GM18519 (cell line): ENCODE results near the gene STK32C.
"Not testable (repeated sequence)": the region's sequence is repeated elsewhere in the genome, so short reads cannot be mapped to it uniquely, and the experiment has no call there.

Source experiments
- ATAC-seq: cut with Tn5 transposase; IDR thresholded peaks from one replicate; pipeline ENCODE4 v1.9.1; 2021; ENCODE audit warnings: mild to moderate bottlenecking, moderate library complexity; ENCODE audit not compliant: unreplicated experiment, low FRiP score

STK32C gene

GRCh38 chr10:132160834-132161622 is 146.7 kb downstream of the STK32C start:
- not testable (repeated sequence) for ATAC-seq

- ATAC-seq: not testable (repeated sequence)
These were observed 147.5 kb downstream of the STK32C start for GRCh38 chr10:132160231-132160630.

GRCh38 chr10:132159302-132160230 is 148.2 kb downstream of the STK32C start:
- not testable (repeated sequence) for ATAC-seq

- ATAC-seq: no peak
These were observed 148.9 kb downstream of the STK32C start for GRCh38 chr10:132158823-132159222.

GRCh38 chr10:132158122-132158741 is 149.5 kb downstream of the STK32C start:
- ATAC-seq: no peak
